Ovary (tissue), 3 donors: Measurements from ENCODE around the gene OR1A1.

ENCODE experiments used
- EP300 ChIP-seq: sonication (generic); formaldehyde crosslinking; IDR thresholded peaks from one replicate; pipeline ENCODE4 v1.6.1; 2017; ENCODE audit warnings: antibody characterized with exemption
- TF ChIP-seq, protein P1 (sequence below), 3 donors: fragments of 450-650 bp in 2 of 3; fragments of 200-600 bp in 1 of 3; IDR thresholded peaks; one replicate each; pipeline versions ENCODE4 v1.5.1 to v1.8.0; 2016 to 2022; ENCODE audit warnings: antibody characterized with exemption in 3 of 3, mild to moderate bottlenecking in 1 of 3
- donor health status: DM: no; HTN: no; CAD: no.

DNA sequence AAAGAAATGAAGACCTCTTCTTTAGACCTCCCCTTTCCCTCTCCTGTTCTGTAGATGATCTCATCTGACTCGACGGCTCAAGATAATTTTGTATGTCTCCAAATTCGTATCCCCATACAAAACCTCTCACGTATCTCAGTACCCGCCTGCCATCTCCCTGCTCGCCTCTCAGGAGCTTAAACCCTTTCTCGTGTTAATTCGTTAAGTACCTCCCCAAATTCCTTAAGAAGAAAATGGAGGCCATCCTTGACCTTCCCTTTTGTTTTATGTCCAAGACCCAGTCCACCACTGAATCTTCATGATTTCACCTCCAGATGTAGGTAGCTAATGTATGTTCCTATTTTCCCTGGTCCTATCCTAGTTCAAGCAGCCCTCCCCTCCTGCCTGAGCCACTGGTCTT is 49.1 kb downstream of the OR1A1 start:
- TF ChIP-seq, protein P1, sequence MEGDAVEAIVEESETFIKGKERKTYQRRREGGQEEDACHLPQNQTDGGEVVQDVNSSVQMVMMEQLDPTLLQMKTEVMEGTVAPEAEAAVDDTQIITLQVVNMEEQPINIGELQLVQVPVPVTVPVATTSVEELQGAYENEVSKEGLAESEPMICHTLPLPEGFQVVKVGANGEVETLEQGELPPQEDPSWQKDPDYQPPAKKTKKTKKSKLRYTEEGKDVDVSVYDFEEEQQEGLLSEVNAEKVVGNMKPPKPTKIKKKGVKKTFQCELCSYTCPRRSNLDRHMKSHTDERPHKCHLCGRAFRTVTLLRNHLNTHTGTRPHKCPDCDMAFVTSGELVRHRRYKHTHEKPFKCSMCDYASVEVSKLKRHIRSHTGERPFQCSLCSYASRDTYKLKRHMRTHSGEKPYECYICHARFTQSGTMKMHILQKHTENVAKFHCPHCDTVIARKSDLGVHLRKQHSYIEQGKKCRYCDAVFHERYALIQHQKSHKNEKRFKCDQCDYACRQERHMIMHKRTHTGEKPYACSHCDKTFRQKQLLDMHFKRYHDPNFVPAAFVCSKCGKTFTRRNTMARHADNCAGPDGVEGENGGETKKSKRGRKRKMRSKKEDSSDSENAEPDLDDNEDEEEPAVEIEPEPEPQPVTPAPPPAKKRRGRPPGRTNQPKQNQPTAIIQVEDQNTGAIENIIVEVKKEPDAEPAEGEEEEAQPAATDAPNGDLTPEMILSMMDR (IDR thresholded peaks at IDR 0.05) = no peak
- TF ChIP-seq EP300 = no peak
